Thyroid gland (tissue), 4 donors: ENCODE results near the gene ENTPD6. TPM values are rescaled to one million over a fixed set of nuclear protein-coding genes. Genes with fewer than 3 reads are reported as not detected.

Source experiments
- DNase-seq, 2 donors: peaks; one replicate each; pipeline ENCODE4 v3.0.0-alpha.2; 2019
- H3K27ac ChIP-seq, 3 donors: fragments of 200-600 bp; sonication (generic); 1 replicate in 2 of 3; 2 replicates in 1 of 3; pipeline ENCODE4 v1.5.1; 2016 to 2019; ENCODE audit warnings: mild to moderate bottlenecking in 1 of 3, moderate library complexity in 1 of 3
- H3K27me3 ChIP-seq: fragments of 200-600 bp; sonication (generic); one replicate; pipeline ENCODE4 v1.5.1; 2019
- H3K36me3 ChIP-seq, 2 donors: fragments of 200-600 bp; sonication (generic); one replicate each; pipeline ENCODE4 v1.5.1; 2016 to 2019
- H3K4me1 ChIP-seq, 2 donors: fragments of 200-600 bp; sonication (generic); one replicate each; pipeline ENCODE4 v1.5.1; 2017 to 2019
- H3K4me3 ChIP-seq, 3 donors: fragments of 200-600 bp; sonication (generic); replicated peaks in 1 of 3; 1 replicate in 2 of 3; 2 replicates in 1 of 3; pipeline ENCODE4 v1.5.1; 2016; ENCODE audit warnings: mild to moderate bottlenecking in 1 of 3
- H3K9me3 ChIP-seq: fragments of 200-600 bp; sonication (generic); one replicate; pipeline ENCODE4 v1.5.1; 2017
- CTCF ChIP-seq, 6 experiments: fragments of 200-600 bp in 3 of 6; fragments of 450-650 bp in 3 of 6; sonication (generic) in 3 of 6; IDR thresholded peaks; one replicate each; pipeline ENCODE4 v1.5.1; 2016 to 2019; ENCODE audit warnings: antibody characterized with exemption in 6 of 6, mild to moderate bottlenecking in 2 of 6, inconsistent platforms in 1 of 6, moderate library complexity in 1 of 6
- POLR2A ChIP-seq, 2 donors: fragments of 450-650 bp; IDR thresholded peaks; one replicate each; pipeline ENCODE4 v1.6.1; 2017; ENCODE audit warnings: antibody characterized with exemption in 2 of 2, mild to moderate bottlenecking in 2 of 2, moderate library complexity in 1 of 2
- whole genome bisulfite sequencing, 2 donors: methylation state at CpG; one replicate each; pipeline ENCODE4 v1.1.5; 2017; 5-methylcytosine and 5-hydroxymethylcytosine counted together
- intact Hi-C: fragments of 100-400 bp; cut with DNase I; formaldehyde crosslinking; loops from one replicate; pipeline ENCODE4 v1.15.1; 2023
- total RNA-seq, 4 donors: library from RNA; depleted of rRNA; stranded (reverse); fragments of >200 nt; gene quantifications; one replicate each; pipeline ENCODE4 v1.2.3, GENCODE V29; 2016

Gene ENTPD6
- total RNA-seq, 4 donors from 2014 or later, result 51.6 to 75.6 (median 64.9) TPM

- TF ChIP-seq CTCF (IDR thresholded peaks at IDR 0.05), result no peak
- TF ChIP-seq POLR2A (IDR thresholded peaks at IDR 0.05), result no peak
- WGBS, 2 donors, result 92% methylated on average over 9 of the region's 9 CpGs
- Histone ChIP-seq H3K36me3 (no peaks in the 10 kb centered on the region), H3K4me1 (no peaks in the 10 kb centered on the region), H3K9me3 (no peaks in the 10 kb centered on the region), H3K27me3 (no peaks in the 10 kb centered on the region), H3K27ac (no peak overlapping the region), H3K4me3 (no peak overlapping the region)
- intact Hi-C loops, result no loop called here
- DNase-seq, result no peak
Observed at GRCh38 chr20:25204550-25205276, 9.2 kb downstream of the ENTPD6 start.

GRCh38 chr20:25205277-25206062 is 10.0 kb downstream of the ENTPD6 start:
- 80 to 83% methylated on average over 12 to 18 of the region's 21 CpGs for WGBS, 2 donors
- no peak overlapping the region for H3K27ac ChIP-seq
- H3K4me1 ChIP-seq, result no peaks in the 10 kb centered on the region
- H3K27me3 ChIP-seq, result no peaks in the 10 kb centered on the region
- no peaks in the 10 kb centered on the region for H3K9me3 ChIP-seq
- peaks cover 0 to 6% of the 10 kb centered on the region in 2 donors for H3K36me3 ChIP-seq
- no peak overlapping the region for H3K4me3 ChIP-seq
- intact Hi-C loops, result no loop called here
- TF ChIP-seq CTCF (IDR thresholded peaks at IDR 0.05) (no peak), POLR2A (IDR thresholded peaks at IDR 0.05) (no peak)
- DNase-seq, result no peak

- TF ChIP-seq CTCF (IDR thresholded peaks at IDR 0.05) (no peak), POLR2A (IDR thresholded peaks at IDR 0.05) (no peak)
- no peaks in the 10 kb centered on the region for H3K9me3 ChIP-seq
- no peak overlapping the region for H3K4me3 ChIP-seq
- H3K36me3 ChIP-seq, result peaks cover 0 to 10% of the 10 kb centered on the region in 2 donors
- intact Hi-C loops, result no loop called here
- no peaks in the 10 kb centered on the region for H3K27me3 ChIP-seq
- no peaks in the 10 kb centered on the region for H3K4me1 ChIP-seq
- 88 to 91% methylated on average over 8 to 9 of the region's 9 CpGs for WGBS, 2 donors
- no peak overlapping the region for H3K27ac ChIP-seq
- no peak for DNase-seq
Observed at GRCh38 chr20:25206063-25206403, 10.5 kb downstream of the ENTPD6 start.

- Histone ChIP-seq H3K4me1 (no peaks in the 10 kb centered on the region), H3K36me3 (peaks cover 3 to 11% of the 10 kb centered on the region in 2 donors), H3K4me3 (no peak overlapping the region), H3K27me3 (no peaks in the 10 kb centered on the region), H3K9me3 (no peaks in the 10 kb centered on the region), H3K27ac (no peak overlapping the region)
- WGBS, 2 donors, result 95 to 96% methylated on average over 8 of the region's 8 CpGs
- intact Hi-C loops, result no loop called here
- no peak for DNase-seq
- TF ChIP-seq POLR2A (IDR thresholded peaks at IDR 0.05) (no peak), CTCF (IDR thresholded peaks at IDR 0.05) (no peak)
Observed at GRCh38 chr20:25206548-25206947, 11.0 kb downstream of the ENTPD6 start.
